Glutamatergic neuron (in vitro differentiated cells): ENCODE results near the gene MANF. TPM values are rescaled to one million over a fixed set of nuclear protein-coding genes. Genes with fewer than 3 reads are reported as not detected.
A peak's percentile ranks its signal among the peaks of the same experiment; 100 is the strongest.

Experiments used
- DNase-seq: peaks from one replicate; pipeline ENCODE4 v3.0.0; 2022
- H3K27ac Mint-ChIP-seq: one replicate; pipeline ENCODE4 v1.8.0; 2020; ENCODE audit warnings: mild to moderate bottlenecking, mixed read lengths, inconsistent platforms; ENCODE audit not compliant: unreplicated experiment
- H3K27me3 Mint-ChIP-seq: one replicate; pipeline ENCODE4 v1.8.0; 2020; ENCODE audit warnings: mild to moderate bottlenecking, moderate library complexity, mixed read lengths, inconsistent platforms; ENCODE audit not compliant: unreplicated experiment
- H3K36me3 Mint-ChIP-seq: one replicate; pipeline ENCODE4 v1.8.0; 2020; ENCODE audit warnings: mild to moderate bottlenecking, mixed read lengths, inconsistent platforms; ENCODE audit not compliant: unreplicated experiment
- H3K4me1 Mint-ChIP-seq: one replicate; pipeline ENCODE4 v1.8.0; 2020; ENCODE audit warnings: mild to moderate bottlenecking, low read depth, mixed read lengths, inconsistent platforms; ENCODE audit not compliant: unreplicated experiment
- H3K4me3 Mint-ChIP-seq: one replicate; pipeline ENCODE4 v1.8.0; 2020; ENCODE audit warnings: mild to moderate bottlenecking, mixed read lengths, inconsistent platforms; ENCODE audit not compliant: unreplicated experiment
- H3K9me3 Mint-ChIP-seq: one replicate; pipeline ENCODE4 v1.8.0; 2020; ENCODE audit warnings: mild to moderate bottlenecking, moderate library complexity, mixed read lengths, inconsistent platforms; ENCODE audit not compliant: unreplicated experiment
- CTCF ChIP-seq: fragments of 200-600 bp; sonication (generic); IDR thresholded peaks from one replicate; pipeline ENCODE4 v1.5.0; 2021; ENCODE audit not compliant: partially characterized antibody, unreplicated experiment
- total RNA-seq: library from RNA; stranded (reverse); fragmentation: NEBNext Ultra II Directional; extraction: Animal tissue kit (Norgen Biotek cat#: 25700); gene quantifications from one replicate; pipeline ENCODE4 v1.2.1, GENCODE V29; 2021; ENCODE audit not compliant: unreplicated experiment

Gene MANF
- total RNA-seq, 1 donor from 2014 or later: 104 TPM

GRCh38 chr3:51382076-51382745 lies 2.9 kb upstream of the MANF start:
- no peak for TF ChIP-seq CTCF
- peaks cover 8% of the 10 kb centered on the region for H3K9me3 Mint-ChIP-seq
- DNase-seq: no peak

GRCh38 chr3:51382947-51383578 lies 2.0 kb upstream of the MANF start:
- TF ChIP-seq CTCF: no peak
- Mint-ChIP-seq H3K9me3 (peaks cover 8% of the 10 kb centered on the region), H3K4me1 (peaks cover 31% of the 10 kb centered on the region), H3K27ac (peak overlapping the region; percentile 77), H3K4me3 (peak overlapping the region; percentile 98), H3K36me3 (no peaks in the 10 kb centered on the region), H3K27me3 (peaks cover 13% of the 10 kb centered on the region)
- DNase-seq: no peak

More at GRCh38 chr3:51382076-51382745, 2.9 kb upstream of the MANF start:
- Mint-ChIP-seq H3K4me1 (peaks cover 25% of the 10 kb centered on the region), H3K27me3 (peaks cover 13% of the 10 kb centered on the region), H3K36me3 (no peaks in the 10 kb centered on the region), H3K27ac (no peak overlapping the region), H3K4me3 (no peak overlapping the region)

- Mint-ChIP-seq H3K4me3 (peak overlapping the region; percentile 98), H3K36me3 (no peaks in the 10 kb centered on the region), H3K27ac (peak overlapping the region; percentile 99), H3K9me3 (peaks cover 8% of the 10 kb centered on the region), H3K4me1 (peaks cover 31% of the 10 kb centered on the region), H3K27me3 (peaks cover 13% of the 10 kb centered on the region)
- no peak for TF ChIP-seq CTCF
- DNase-seq: peak; percentile 62
Measured at GRCh38 chr3:51384055-51384725, 901 bp upstream of the MANF start.

- Mint-ChIP-seq H3K4me3 (peak overlapping the region; percentile 93), H3K27ac (peak overlapping the region; percentile 91), H3K4me1 (peaks cover 28% of the 10 kb centered on the region), H3K27me3 (peaks cover 11% of the 10 kb centered on the region), H3K36me3 (no peaks in the 10 kb centered on the region), H3K9me3 (peaks cover 9% of the 10 kb centered on the region)
- no peak for TF ChIP-seq CTCF
- no peak for DNase-seq
Measured at GRCh38 chr3:51385621-51386091, 565 bp downstream of the MANF start.
